ENCODE measurements around the gene ELP4. TPM values are rescaled to one million over a fixed set of nuclear protein-coding genes. Genes with fewer than 3 reads are reported as not detected.
A peak's percentile ranks its signal among the peaks of the same experiment; 100 is the strongest.

The ELP4 gene
- total RNA-seq, 1 experiment from 2014 or later, result 15.2 TPM

- H3K4me1 Mint-ChIP-seq, result peaks cover 7 to 17% of the 10 kb centered on the region in 2 experiments
- Histone ChIP-seq H2AK5ac (ENCODE audit: insufficient read length, low read length) (no peak overlapping the region), H4K5ac (ENCODE audit: insufficient read length, low read depth, low read length) (no peak overlapping the region), H2AFZ (ENCODE audit: low read length) (no peak overlapping the region), H3K79me2 (ENCODE audit: insufficient read depth, low read length) (no peaks in the 10 kb centered on the region), H3T11ph (ENCODE audit: low read length) (no peak overlapping the region), H4K91ac (ENCODE audit: insufficient read length, low read depth, low read length) (no peak overlapping the region), H2BK12ac (ENCODE audit: insufficient read length, low read depth, low read length) (no peak overlapping the region), H2BK20ac (ENCODE audit: low read depth, low read length, poor library complexity, severe bottlenecking) (no peak overlapping the region), H2BK15ac (ENCODE audit: low read depth, low read length) (no peak overlapping the region), H2BK120ac (ENCODE audit: low read depth, low read length, poor library complexity, severe bottlenecking) (no peak overlapping the region), H3K9me3 (ENCODE audit: control insufficient read depth, low read depth, low read length) (no peaks in the 10 kb centered on the region), H4K20me1 (ENCODE audit: control insufficient read depth, insufficient read depth, insufficient read length) (no peaks in the 10 kb centered on the region), H3K23ac (ENCODE audit: insufficient read length, low read depth, low read length) (no peak overlapping the region), H3K27me3 (ENCODE audit: insufficient read depth, low read length) (no peaks in the 10 kb centered on the region), H3K79me1 (ENCODE audit: insufficient read depth, low read depth, low read length, poor library complexity, severe bottlenecking) (no peaks in the 10 kb centered on the region), H3K23me2 (ENCODE audit: insufficient read length, low read depth, low read length, poor library complexity, severe bottlenecking) (no peaks in the 10 kb centered on the region), H4K8ac (replicated peaks; ENCODE audit: insufficient read length, low read depth, low read length) (no peak overlapping the region), H3K4me2 (ENCODE audit: insufficient read depth, insufficient read length, low read length) (no peak overlapping the region), H3K9ac (ENCODE audit: extremely low read depth, insufficient read length, low read length) (no peak overlapping the region), H3K4ac (ENCODE audit: low read depth, low read length) (no peak overlapping the region), H3K14ac (ENCODE audit: insufficient read depth, low read length) (no peak overlapping the region), H3K4me1 (ENCODE audit: insufficient read depth, low read length) (no peaks in the 10 kb centered on the region), H3K18ac (ENCODE audit: insufficient read length, low read depth, low read length) (no peak overlapping the region), H3K56ac (ENCODE audit: insufficient read length, low read depth, low read length) (no peak overlapping the region), H2BK5ac (ENCODE audit: insufficient read length, low read length) (no peak overlapping the region), H3K27ac (ENCODE audit: insufficient read length, low read depth, low read length) (no peak overlapping the region)
- H3K36me3 Mint-ChIP-seq (ENCODE audit: insufficient read depth in 1 of 3, low read depth in 3 of 3), result peaks cover 2 to 5% (median 2%) of the 10 kb centered on the region in 3 experiments; a peak in 3 of 7 replicates
- no peaks in the 10 kb centered on the region for H3K27me3 Mint-ChIP-seq (ENCODE audit: low read depth)
- H3K27ac Mint-ChIP-seq, result 0 out of 7 replicates have a peak overlapping the region, but pooled peaks of 1 of the 3 experiments have one; percentile 36
- H3K4me3 Mint-ChIP-seq, result no peak overlapping the region
- peaks cover 4% of the 10 kb centered on the region in 2 experiments; a peak in 2 of 5 replicates for H3K9me3 Mint-ChIP-seq
- TF ChIP-seq, protein P1, sequence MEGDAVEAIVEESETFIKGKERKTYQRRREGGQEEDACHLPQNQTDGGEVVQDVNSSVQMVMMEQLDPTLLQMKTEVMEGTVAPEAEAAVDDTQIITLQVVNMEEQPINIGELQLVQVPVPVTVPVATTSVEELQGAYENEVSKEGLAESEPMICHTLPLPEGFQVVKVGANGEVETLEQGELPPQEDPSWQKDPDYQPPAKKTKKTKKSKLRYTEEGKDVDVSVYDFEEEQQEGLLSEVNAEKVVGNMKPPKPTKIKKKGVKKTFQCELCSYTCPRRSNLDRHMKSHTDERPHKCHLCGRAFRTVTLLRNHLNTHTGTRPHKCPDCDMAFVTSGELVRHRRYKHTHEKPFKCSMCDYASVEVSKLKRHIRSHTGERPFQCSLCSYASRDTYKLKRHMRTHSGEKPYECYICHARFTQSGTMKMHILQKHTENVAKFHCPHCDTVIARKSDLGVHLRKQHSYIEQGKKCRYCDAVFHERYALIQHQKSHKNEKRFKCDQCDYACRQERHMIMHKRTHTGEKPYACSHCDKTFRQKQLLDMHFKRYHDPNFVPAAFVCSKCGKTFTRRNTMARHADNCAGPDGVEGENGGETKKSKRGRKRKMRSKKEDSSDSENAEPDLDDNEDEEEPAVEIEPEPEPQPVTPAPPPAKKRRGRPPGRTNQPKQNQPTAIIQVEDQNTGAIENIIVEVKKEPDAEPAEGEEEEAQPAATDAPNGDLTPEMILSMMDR (conservative IDR thresholded peaks at IDR 0.05), result no peak
- DNase-seq, result no peak
- WGBS (ENCODE audit: extremely low coverage, insufficient read length, low lambda C conversion rate), result no CpG with 5 or more reads among the region's 6 CpGs
Measured at GRCh38 chr11:31779374-31779791, 269.8 kb downstream of the ELP4 start.

Data from H9 (cell line).